OCI-LY1 (cell line): ENCODE data around the gene OR10J1.

Source experiments
- CTCF ChIP-seq: fragments of 200-600 bp; sonication (generic), shearing (Covaris generic); IDR thresholded peaks from 2 replicates; pipeline ENCODE4 v1.5.1; 2017; ENCODE audit warnings: mild to moderate bottlenecking, antibody characterized with exemption, low read length, moderate library complexity, mixed read lengths
- EZH2 ChIP-seq: fragments of 200-600 bp; sonication (generic), shearing (Covaris generic); IDR thresholded peaks from 2 replicates; pipeline ENCODE4 v1.8.0; 2017; ENCODE audit warnings: borderline replicate concordance, mixed run types, mild to moderate bottlenecking, antibody characterized with exemption, low read length, moderate library complexity, mixed read lengths

- TF ChIP-seq CTCF (no peak), EZH2 (no peak)
These were observed 7.6 kb upstream of the OR10J1 start, which contains the start of gene OR10J4 for GRCh38 chr1:159431904-159432303.
